ENCODE data around the gene ERCC6.

- TF ChIP-seq YY1 (IDR thresholded peaks at IDR 0.05; ENCODE audit: insufficient read depth, insufficient read length) (no peak), SUZ12 (IDR thresholded peaks at IDR 0.05; ENCODE audit: extremely low read depth, insufficient read depth, insufficient read length) (no peak)
These were observed 17.9 kb downstream of the ERCC6 start for GRCh38 chr10:49521062-49521461.
